Measurements from ENCODE around the gene KRT9. TPM values are rescaled to one million over a fixed set of nuclear protein-coding genes. Genes with fewer than 3 reads are reported as not detected.
"Not testable (repeated sequence)": the region's sequence is repeated elsewhere in the genome, so short reads cannot be mapped to it uniquely, and the experiment has no call there.

The KRT9 gene
- total and polyA plus RNA-seq, 2 donors (not counting 3 experiments of a cell fraction or from before 2014, with no cell fraction given) = not detected

- FAIRE-seq (no peak), DNase-seq (ENCODE audit: low read depth, low spot score) (no peak)
- POLR2A ChIA-PET = no interaction called here
Observed at GRCh38 chr17:41615454-41615853, 43.6 kb upstream of the KRT9 start.

GRCh38 chr17:41614767-41615166 lies 42.9 kb upstream of the KRT9 start:
- H3K9ac ChIP-seq (replicated peaks; ENCODE audit: extremely low read depth, insufficient read depth, low read length); H2AFZ ChIP-seq (ENCODE audit: low read depth, low read length); H3K4me1 ChIP-seq (ENCODE audit: control insufficient read depth, extremely low read depth, insufficient read depth, low read length); H3K27ac ChIP-seq (ENCODE audit: insufficient read depth, low read depth, low read length); H3K9me1 ChIP-seq (replicated peaks; ENCODE audit: control insufficient read depth, extremely low read depth, insufficient read depth, low read length); H3K79me2 ChIP-seq (ENCODE audit: control insufficient read depth, insufficient read depth, low read length); H3K27me3 ChIP-seq (ENCODE audit: control insufficient read depth in 2 of 2, insufficient read depth in 2 of 2, low read length in 2 of 2); BruUV-seq (replicated peaks); POLR2A ChIA-PET; H3K9me3 ChIP-seq (replicated peaks; ENCODE audit: control insufficient read depth, insufficient read depth, low read length); CTCF ChIA-PET; dilution Hi-C loops (cut with MboI; ENCODE audit: extremely low pct_ligation_motif_present, low sequenced_read_pairs); DNase-seq (ENCODE audit: low read depth, low spot score); intact Hi-C loops (cut with micrococcal nuclease); H3K4me3 ChIP-seq (replicated peaks in 1 of 3; ENCODE audit: insufficient read depth in 1 of 3, low read depth in 1 of 3, low read length in 3 of 3); H4K20me1 ChIP-seq (replicated peaks; ENCODE audit: control insufficient read depth, extremely low read depth, insufficient read depth, low read length); FAIRE-seq; H3K36me3 ChIP-seq (ENCODE audit: control insufficient read depth in 2 of 2, extremely low read depth in 1 of 2, insufficient read depth in 2 of 2, low read length in 2 of 2); H3K4me2 ChIP-seq (ENCODE audit: insufficient read depth, low read length): not testable (repeated sequence)

More at GRCh38 chr17:41615454-41615853, 43.6 kb upstream of the KRT9 start:
- Histone ChIP-seq H3K27ac (ENCODE audit: insufficient read depth, low read depth, low read length) (no peak overlapping the region), H3K4me2 (ENCODE audit: insufficient read depth, low read length) (no peak overlapping the region), H3K4me1 (ENCODE audit: control insufficient read depth, extremely low read depth, insufficient read depth, low read length) (no peaks in the 10 kb centered on the region), H3K36me3 (ENCODE audit: control insufficient read depth in 2 of 2, extremely low read depth in 1 of 2, insufficient read depth in 2 of 2, low read length in 2 of 2) (no peaks in the 10 kb centered on the region), H4K20me1 (replicated peaks; ENCODE audit: control insufficient read depth, extremely low read depth, insufficient read depth, low read length) (no peaks in the 10 kb centered on the region), H3K4me3 (replicated peaks in 1 of 3; ENCODE audit: insufficient read depth in 1 of 3, low read depth in 1 of 3, low read length in 3 of 3) (no peak overlapping the region), H3K9me3 (replicated peaks; ENCODE audit: control insufficient read depth, insufficient read depth, low read length) (no peaks in the 10 kb centered on the region), H3K79me2 (ENCODE audit: control insufficient read depth, insufficient read depth, low read length) (no peaks in the 10 kb centered on the region), H3K9me1 (replicated peaks; ENCODE audit: control insufficient read depth, extremely low read depth, insufficient read depth, low read length) (no peaks in the 10 kb centered on the region), H2AFZ (ENCODE audit: low read depth, low read length) (no peak overlapping the region), H3K27me3 (ENCODE audit: control insufficient read depth in 2 of 2, insufficient read depth in 2 of 2, low read length in 2 of 2) (no peaks in the 10 kb centered on the region), H3K9ac (replicated peaks; ENCODE audit: extremely low read depth, insufficient read depth, low read length) (no peak overlapping the region)
- no TSS peak for BruUV-seq (replicated peaks)
- dilution Hi-C loops (cut with MboI; ENCODE audit: extremely low pct_ligation_motif_present, low sequenced_read_pairs) = no loop called here
- no peak for TF ChIP-seq CTCF (IDR thresholded peaks at IDR 0.05; ENCODE audit: extremely low read depth in 1 of 2, insufficient read depth in 1 of 2, low read depth in 1 of 2, low read length in 2 of 2)
- no peak for TF ChIP-seq POLR2AphosphoS5 (IDR thresholded peaks at IDR 0.05; ENCODE audit: insufficient read depth, low read depth, low read length)
- TF ChIP-seq GATA2 (IDR thresholded peaks at IDR 0.05; ENCODE audit: insufficient read depth, insufficient read length, low read depth, low read length) = no peak
- no peak for TF ChIP-seq POLR2A (IDR thresholded peaks at IDR 0.05; ENCODE audit: low read depth, low read length)
- no peak for TF ChIP-seq MAX (IDR thresholded peaks at IDR 0.05; ENCODE audit: insufficient read depth, insufficient read length)
- TF ChIP-seq JUN (IDR thresholded peaks at IDR 0.05; ENCODE audit: borderline replicate concordance, insufficient read depth, insufficient read length, low read depth) = no peak
- no peak for TF ChIP-seq MYC (IDR thresholded peaks at IDR 0.05; ENCODE audit: low read depth, low read length)
- TF ChIP-seq EZH2 (IDR thresholded peaks at IDR 0.05; ENCODE audit: borderline replicate concordance, low read depth, low read length, severe bottlenecking) = no peak
- intact Hi-C loops (cut with micrococcal nuclease) = no loop called here
- CTCF ChIA-PET = no interaction called here

All from endothelial cell of umbilical vein (primary cell).